HFF-Myc (cell line): Measurements from ENCODE around the gene INPP4B.

Experiments used
- DNase-seq: peaks from one replicate; pipeline ENCODE4 v3.0.0-alpha.2; 2011; ENCODE audit warnings: low read depth; ENCODE audit errors: extremely low read depth
- H3K4me3 ChIP-seq: replicated peaks from 2 replicates; pipeline ENCODE4 v1.5.1; 2011; ENCODE audit warnings: low read depth, mild to moderate bottlenecking, control low read depth, low read length
- CTCF ChIP-seq: IDR thresholded peaks from 2 replicates; pipeline ENCODE4 v1.5.1; 2012; ENCODE audit warnings: mild to moderate bottlenecking, low read depth, low read length, control low read depth; ENCODE audit errors: missing control alignments

Gene INPP4B

GRCh38 chr4:142316025-142316424, 530.1 kb downstream of the INPP4B start:
- H3K4me3 ChIP-seq: no peak overlapping the region
- no peak for DNase-seq
- no peak for TF ChIP-seq CTCF

GRCh38 chr4:142314686-142315085, 531.4 kb downstream of the INPP4B start:
- no peak for TF ChIP-seq CTCF
- H3K4me3 ChIP-seq: no peak overlapping the region
- DNase-seq: no peak

- DNase-seq: no peak
- no peak overlapping the region for H3K4me3 ChIP-seq
- no peak for TF ChIP-seq CTCF
Measured at GRCh38 chr4:142314247-142314646, 531.9 kb downstream of the INPP4B start.

- no peak for DNase-seq
- H3K4me3 ChIP-seq: no peak overlapping the region
- TF ChIP-seq CTCF: no peak
Measured at GRCh38 chr4:142312391-142312790, 533.7 kb downstream of the INPP4B start.

- no peak for TF ChIP-seq CTCF
- no peak for DNase-seq
- H3K4me3 ChIP-seq: no peak overlapping the region
Measured at GRCh38 chr4:142311916-142312315, 534.2 kb downstream of the INPP4B start.

- no peak for DNase-seq
- H3K4me3 ChIP-seq: no peak overlapping the region
- no peak for TF ChIP-seq CTCF
Measured at GRCh38 chr4:142309772-142310171, 536.3 kb downstream of the INPP4B start.

- no peak overlapping the region for H3K4me3 ChIP-seq
- no peak for DNase-seq
- no peak for TF ChIP-seq CTCF
Measured at GRCh38 chr4:142307857-142308256, 538.2 kb downstream of the INPP4B start.
